Stimulated activated CD4-positive, alpha-beta T cell treated with anti-CD3 and anti-CD28 coated beads, TNF-alpha, amount 100 ng/mL, for 24 hours (primary cell): ENCODE results near the gene ITGA6.
A peak's percentile ranks its signal among the peaks of the same experiment; 100 is the strongest.

Experiments used
- DNase-seq, 3 experiments: peaks; one replicate each; pipeline ENCODE4 v3.0.0-alpha.2; 2020; ENCODE audit warnings: low read depth in 3 of 3

The ITGA6 gene

GRCh38 chr2:172440795-172441194 is 13.4 kb downstream of the ITGA6 start:
- no peak for DNase-seq

- DNase-seq = peak; percentile 42 to 66 (median 50)
Observed at GRCh38 chr2:172442072-172442895, 14.9 kb downstream of the ITGA6 start.

- no peak for DNase-seq
Observed at GRCh38 chr2:172445851-172446250, 18.5 kb downstream of the ITGA6 start.

GRCh38 chr2:172446474-172447063 is 19.2 kb downstream of the ITGA6 start:
- no peak for DNase-seq

GRCh38 chr2:172447811-172448493 is 20.6 kb downstream of the ITGA6 start:
- DNase-seq = no peak

- DNase-seq = no peak
Observed at GRCh38 chr2:172448544-172449267, 21.3 kb downstream of the ITGA6 start.

- DNase-seq = no peak
Observed at GRCh38 chr2:172449911-172450550, 22.6 kb downstream of the ITGA6 start.

GRCh38 chr2:172451923-172452322 is 24.5 kb downstream of the ITGA6 start:
- no peak for DNase-seq

GRCh38 chr2:172452845-172453244 is 25.5 kb downstream of the ITGA6 start:
- DNase-seq = no peak

- DNase-seq = no peak
Observed at GRCh38 chr2:172454404-172455120, 27.2 kb downstream of the ITGA6 start.

GRCh38 chr2:172455121-172455515 is 27.7 kb downstream of the ITGA6 start:
- DNase-seq = no peak

GRCh38 chr2:172456002-172456401 is 28.6 kb downstream of the ITGA6 start:
- no peak for DNase-seq

- DNase-seq = no peak
Observed at GRCh38 chr2:172457536-172457935, 30.1 kb downstream of the ITGA6 start.

- DNase-seq = no peak
Observed at GRCh38 chr2:172458561-172459124, 31.3 kb downstream of the ITGA6 start.

- DNase-seq = no peak
Observed at GRCh38 chr2:172460780-172461201, 33.4 kb downstream of the ITGA6 start.

- peak; percentile 53 to 73 (median 59) for DNase-seq
Observed at GRCh38 chr2:172461591-172462372, 34.4 kb downstream of the ITGA6 start.

GRCh38 chr2:172462373-172462848 is 35.0 kb downstream of the ITGA6 start:
- DNase-seq = no peak

GRCh38 chr2:172462849-172463381 is 35.5 kb downstream of the ITGA6 start:
- no peak for DNase-seq

- no peak for DNase-seq
Observed at GRCh38 chr2:172464400-172465129, 37.2 kb downstream of the ITGA6 start.
